GM23248 (cell line): ENCODE measurements around the gene VWA2.

Experiments used
- EZH2 ChIP-seq: fragments of 200-600 bp; sonication (generic); IDR thresholded peaks from 2 replicates; pipeline ENCODE4 v1.6.1; 2018; ENCODE audit warnings: antibody characterized with exemption, mild to moderate bottlenecking; ENCODE audit not compliant: insufficient read depth, poor library complexity, severe bottlenecking
- EZH2phosphoT487 ChIP-seq: fragments of 200-600 bp; sonication (generic); IDR thresholded peaks from 2 replicates; pipeline ENCODE4 v1.6.1; 2018; ENCODE audit warnings: antibody characterized with exemption, moderate library complexity, mild to moderate bottlenecking, low read depth; ENCODE audit not compliant: insufficient read depth

DNA sequence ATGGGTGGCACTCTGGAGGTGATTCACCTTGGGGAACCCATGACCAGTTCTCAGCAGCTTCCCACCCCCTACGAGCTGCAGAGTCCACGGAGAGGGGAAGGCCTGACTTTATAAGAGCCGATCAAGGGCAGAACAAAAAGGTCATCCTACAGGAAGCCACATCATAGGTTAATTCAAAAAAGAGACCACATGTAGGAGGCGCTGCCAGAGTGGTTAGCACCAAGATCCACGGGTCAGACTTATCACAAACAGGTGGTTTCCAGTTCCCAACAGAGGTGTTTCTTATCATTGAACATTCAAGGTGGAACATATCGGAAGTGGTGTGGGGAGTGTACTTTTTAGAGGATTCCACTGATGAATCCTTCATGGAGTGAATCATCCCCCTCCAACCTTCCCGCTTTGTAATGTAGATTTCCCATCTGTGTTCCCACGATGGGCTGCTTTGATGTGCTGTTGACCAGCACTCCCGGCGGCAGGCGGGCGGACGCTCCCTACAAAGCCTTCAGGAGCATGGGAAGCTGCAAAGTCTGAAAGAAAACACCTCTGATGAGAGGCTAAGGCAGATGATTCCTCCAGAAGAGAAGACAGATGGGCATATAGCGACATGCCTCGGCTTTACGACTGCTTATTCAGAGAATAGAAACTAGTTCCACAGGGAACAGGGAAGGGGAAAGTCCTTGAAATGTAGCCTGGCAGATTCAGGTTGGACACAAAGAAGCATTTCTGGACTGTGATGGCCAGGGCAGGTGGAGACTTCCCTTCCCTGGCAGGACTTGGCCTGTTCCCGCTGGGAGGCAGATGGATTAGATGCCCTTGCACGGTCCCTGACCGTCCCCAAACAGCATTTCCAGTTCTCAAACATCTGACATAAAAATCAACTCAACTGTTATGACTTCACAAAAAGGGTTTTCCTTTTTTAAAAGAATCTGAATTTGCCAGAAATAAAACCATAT is 98.7 kb downstream of the VWA2 start:
- TF ChIP-seq EZH2 (no peak), EZH2phosphoT487 (no peak)
